Activated naive CD8-positive, alpha-beta T cell treated with anti-CD3 and anti-CD28 coated beads, Interleukin-2, amount 50 U/mL, for 16 hours (primary cell): Measurements from ENCODE around the gene LRRTM1.

Experiments
- DNase-seq: peaks from one replicate; pipeline ENCODE4 v3.0.0-alpha.2; 2020; ENCODE audit warnings: low read depth, low spot score

LRRTM1 gene

GRCh38 chr2:80303909-80304837, at the start of gene LRRTM1:
Gene LRRTM1, minus strand, starts transcription at chr2:80304752. Its CDS starts 933 bp downstream, at chr2:80303819.
- DNase-seq = no peak

GRCh38 chr2:80351231-80351630, 46.7 kb upstream of the LRRTM1 start:
- no peak for DNase-seq

GRCh38 chr2:80348953-80349352, 44.4 kb upstream of the LRRTM1 start:
- DNase-seq = no peak

- DNase-seq = no peak
Measured at GRCh38 chr2:80348078-80348477, 43.5 kb upstream of the LRRTM1 start.

- no peak for DNase-seq
Measured at GRCh38 chr2:80340022-80340421, 35.5 kb upstream of the LRRTM1 start.

- DNase-seq = no peak
Measured at GRCh38 chr2:80338794-80339193, 34.2 kb upstream of the LRRTM1 start.

- no peak for DNase-seq
Measured at GRCh38 chr2:80335411-80335810, 30.9 kb upstream of the LRRTM1 start.

- no peak for DNase-seq
Measured at GRCh38 chr2:80333886-80334285, 29.3 kb upstream of the LRRTM1 start.

- no peak for DNase-seq
Measured at GRCh38 chr2:80330527-80331450, 26.2 kb upstream of the LRRTM1 start.

GRCh38 chr2:80329491-80329890, 24.9 kb upstream of the LRRTM1 start:
- DNase-seq = no peak

GRCh38 chr2:80328159-80328571, 23.6 kb upstream of the LRRTM1 start:
- no peak for DNase-seq

- no peak for DNase-seq
Measured at GRCh38 chr2:80326861-80327260, 22.3 kb upstream of the LRRTM1 start.

GRCh38 chr2:80326214-80326613, 21.7 kb upstream of the LRRTM1 start:
- no peak for DNase-seq

- no peak for DNase-seq
Measured at GRCh38 chr2:80324525-80324924, 20.0 kb upstream of the LRRTM1 start.

- no peak for DNase-seq
Measured at GRCh38 chr2:80323610-80324009, 19.1 kb upstream of the LRRTM1 start.

- no peak for DNase-seq
Measured at GRCh38 chr2:80322958-80323357, 18.4 kb upstream of the LRRTM1 start.

- DNase-seq = no peak
Measured at GRCh38 chr2:80322311-80322920, 17.9 kb upstream of the LRRTM1 start.

GRCh38 chr2:80312282-80312839, 7.8 kb upstream of the LRRTM1 start:
- DNase-seq = no peak

GRCh38 chr2:80311304-80311703, 6.8 kb upstream of the LRRTM1 start:
- DNase-seq = no peak

- no peak for DNase-seq
Measured at GRCh38 chr2:80303006-80303908, 1.3 kb downstream of the LRRTM1 start.
